Measurements from ENCODE around the gene PHAF1.

The PHAF1 gene

GRCh38 chr16:67183627-67184452 is 74.1 kb downstream of the PHAF1 start, which contains the start of gene MATCAP1:
Gene MATCAP1 (minus strand): TSS chr16:67183963. CDS start chr16:67180610, 3,353 bp downstream.
- peak; percentile 97 for DNase-seq

GRCh38 chr16:67184453-67184994 is 74.8 kb downstream of the PHAF1 start:
- DNase-seq = no peak

GRCh38 chr16:67184995-67185650 is 75.4 kb downstream of the PHAF1 start:
- peak; percentile 94 for DNase-seq

GRCh38 chr16:67185651-67186134 is 76.0 kb downstream of the PHAF1 start:
- DNase-seq = no peak

GRCh38 chr16:67186550-67186950 is 76.8 kb downstream of the PHAF1 start:
- no peak for DNase-seq

- DNase-seq = peak; percentile 72
Measured at GRCh38 chr16:67187175-67187890, 77.6 kb downstream of the PHAF1 start.

- no peak for DNase-seq
Measured at GRCh38 chr16:67188323-67188722, 78.6 kb downstream of the PHAF1 start.

GRCh38 chr16:67188798-67189197 is 79.1 kb downstream of the PHAF1 start:
- DNase-seq = no peak

- no peak for DNase-seq
Measured at GRCh38 chr16:67190041-67190440, 80.3 kb downstream of the PHAF1 start, which contains the start of gene EXOC3L1. Gene EXOC3L1 (minus strand): TSS chr16:67190136. CDS start chr16:67189676, 460 bp downstream.

- DNase-seq = no peak
Measured at GRCh38 chr16:67190448-67191399, 81.0 kb downstream of the PHAF1 start.

- no peak for DNase-seq
Measured at GRCh38 chr16:67191411-67191994, 81.8 kb downstream of the PHAF1 start.

- DNase-seq = peak; percentile 92
Measured at GRCh38 chr16:67191995-67192681, 82.4 kb downstream of the PHAF1 start, which contains the start of gene E2F4. Gene E2F4 (plus strand): TSS chr16:67192155. CDS start chr16:67192228, 73 bp downstream.

GRCh38 chr16:67192781-67193361 is 83.1 kb downstream of the PHAF1 start:
- no peak for DNase-seq

GRCh38 chr16:67193536-67193935 is 83.8 kb downstream of the PHAF1 start:
- DNase-seq = no peak

- DNase-seq = no peak
Measured at GRCh38 chr16:67194260-67194659, 84.5 kb downstream of the PHAF1 start.

GRCh38 chr16:67195676-67196075 is 85.9 kb downstream of the PHAF1 start:
- no peak for DNase-seq

GRCh38 chr16:67196881-67197280 is 87.1 kb downstream of the PHAF1 start:
- DNase-seq = no peak

- DNase-seq = no peak
Measured at GRCh38 chr16:67197704-67198103, 88.0 kb downstream of the PHAF1 start.
